ENCODE data around the gene CAPSL.

DNA sequence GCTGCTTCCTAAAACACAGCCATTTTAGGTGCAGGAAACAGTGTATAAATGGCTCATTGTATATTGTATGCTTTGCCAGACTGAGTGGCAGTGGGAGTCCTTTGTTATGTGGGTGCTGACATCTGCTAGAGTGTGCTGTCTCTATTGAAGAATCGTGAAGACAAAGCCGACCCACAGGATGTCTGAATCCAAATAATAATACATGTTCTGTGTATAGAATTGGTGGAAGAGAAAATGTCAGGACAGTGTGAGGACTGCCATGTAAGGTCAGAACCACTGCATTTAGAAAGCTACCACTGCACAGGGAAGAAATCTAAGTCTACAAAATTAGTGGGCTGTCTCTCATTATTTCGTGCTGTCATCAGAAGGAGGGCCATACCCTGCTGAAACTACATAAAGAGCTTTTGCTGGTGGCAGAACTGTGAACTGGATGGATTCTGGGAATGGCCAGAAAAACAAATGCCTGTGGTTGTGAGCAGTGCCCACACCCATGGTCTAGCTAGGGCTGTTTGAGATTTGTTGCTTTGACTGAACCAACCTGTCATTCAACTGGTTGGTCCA, 79.2 kb downstream of the CAPSL start:
- TF ChIP-seq, protein P1, sequence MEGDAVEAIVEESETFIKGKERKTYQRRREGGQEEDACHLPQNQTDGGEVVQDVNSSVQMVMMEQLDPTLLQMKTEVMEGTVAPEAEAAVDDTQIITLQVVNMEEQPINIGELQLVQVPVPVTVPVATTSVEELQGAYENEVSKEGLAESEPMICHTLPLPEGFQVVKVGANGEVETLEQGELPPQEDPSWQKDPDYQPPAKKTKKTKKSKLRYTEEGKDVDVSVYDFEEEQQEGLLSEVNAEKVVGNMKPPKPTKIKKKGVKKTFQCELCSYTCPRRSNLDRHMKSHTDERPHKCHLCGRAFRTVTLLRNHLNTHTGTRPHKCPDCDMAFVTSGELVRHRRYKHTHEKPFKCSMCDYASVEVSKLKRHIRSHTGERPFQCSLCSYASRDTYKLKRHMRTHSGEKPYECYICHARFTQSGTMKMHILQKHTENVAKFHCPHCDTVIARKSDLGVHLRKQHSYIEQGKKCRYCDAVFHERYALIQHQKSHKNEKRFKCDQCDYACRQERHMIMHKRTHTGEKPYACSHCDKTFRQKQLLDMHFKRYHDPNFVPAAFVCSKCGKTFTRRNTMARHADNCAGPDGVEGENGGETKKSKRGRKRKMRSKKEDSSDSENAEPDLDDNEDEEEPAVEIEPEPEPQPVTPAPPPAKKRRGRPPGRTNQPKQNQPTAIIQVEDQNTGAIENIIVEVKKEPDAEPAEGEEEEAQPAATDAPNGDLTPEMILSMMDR (conservative IDR thresholded peaks at IDR 0.05; ENCODE audit: low read depth, low read length): no peak
- no peak for TF ChIP-seq EZH2 (IDR thresholded peaks at IDR 0.05; ENCODE audit: borderline replicate concordance, low read depth, low read length, poor library complexity, severe bottlenecking)

Measured in A673 (cell line).